ENCODE results near the gene NFKBIB.

GRCh38 chr19:38869836-38870607, 29.7 kb upstream of the NFKBIB start:
- no peak for TF ChIP-seq REST (IDR thresholded peaks at IDR 0.05; ENCODE audit: borderline replicate concordance)
- peak; percentile 56 for TF ChIP-seq CTCF (IDR thresholded peaks at IDR 0.05; ENCODE audit: poor library complexity, severe bottlenecking)
- TF ChIP-seq MXI1 (conservative IDR thresholded peaks at IDR 0.05; ENCODE audit: poor library complexity, severe bottlenecking) = no peak
- peak; percentile 15 for TF ChIP-seq RAD21 (conservative IDR thresholded peaks at IDR 0.05)
